GM12878 (cell line): ENCODE results near the gene EPHB1. TPM values are rescaled to one million over a fixed set of nuclear protein-coding genes. Genes with fewer than 3 reads are reported as not detected.

Experiments used
- ATAC-seq: fragments of 200-7000 bp; cut with Tn5 transposase; 3 replicates; pipeline ENCODE4 v1.9.1; 2020; ENCODE audit warnings: mild to moderate bottlenecking, moderate library complexity
- BruUV-seq: library from RNA; stranded (reverse); fragments of 400-500 nt; replicated peaks from 2 replicates; lab custom pipeline; 2021; lab: Mats Ljungman, UMichigan
- CTCF ChIA-PET: fragments of 300-600 bp; sonication (Branson Sonifier 250); formaldehyde crosslinking; extraction: SDS; loops from one replicate; lab custom pipeline; 2021; ENCODE audit warnings: inconsistent platforms; lab: Yijun Ruan, JAX
- POLR2A ChIA-PET: fragments of 350-600 bp; formaldehyde crosslinking; extraction: SDS; loops from one replicate; lab custom pipeline; 2021; ENCODE audit warnings: inconsistent platforms; lab: Charles Lee
- RAD21 ChIA-PET: fragments of 300-600 bp; sonication (Branson Sonifier 250); formaldehyde crosslinking; loops from one replicate; lab custom pipeline; 2023; ENCODE audit warnings: antibody characterized with exemption; ENCODE audit not compliant: unreplicated experiment; lab: Charles Lee
- SMC1A ChIA-PET: fragments of 300-600 bp; sonication (Branson Sonifier 250); formaldehyde crosslinking; loops from one replicate; lab custom pipeline; 2023; ENCODE audit not compliant: unreplicated experiment, uncharacterized antibody; lab: Charles Lee
- DNase-seq: peaks from one replicate; pipeline ENCODE4 v3.0.0-alpha.2; 2011; ENCODE audit warnings: low read depth, low spot score
- FAIRE-seq: peaks from 3 replicates; lab custom pipeline; 2011; peaks lifted over from hg19 to GRCh38; lab: Jason Lieb, UNC
- H2AFZ ChIP-seq: 2 replicates; pipeline ENCODE4 v1.6.0; 2011; ENCODE audit warnings: low read depth, low read length, control low read depth; ENCODE audit not compliant: control insufficient read depth
- H3K27ac ChIP-seq: 2 replicates; pipeline ENCODE4 v1.5.1; 2011; ENCODE audit warnings: control low read depth; ENCODE audit not compliant: control insufficient read depth, insufficient read depth
- H3K27me3 ChIP-seq, 2 experiments: replicated peaks in 1 of 2; 2 replicates each; pipeline versions ENCODE4 v1.6.0 to v1.6.1; 2011; ENCODE audit warnings: low read length in 1 of 2; ENCODE audit not compliant: control insufficient read depth in 2 of 2, insufficient read depth in 2 of 2
- H3K36me3 ChIP-seq, 2 experiments: 2 replicates each; pipeline ENCODE4 v1.5.1; 2011; ENCODE audit warnings: low read length in 1 of 2; ENCODE audit not compliant: control insufficient read depth in 2 of 2, insufficient read depth in 2 of 2
- H3K4me1 ChIP-seq: 2 replicates; pipeline ENCODE4 v1.6.1; 2011; ENCODE audit warnings: mild to moderate bottlenecking, low read length, moderate library complexity, mixed read lengths; ENCODE audit not compliant: control insufficient read depth, insufficient read depth
- H3K4me2 ChIP-seq: 2 replicates; pipeline ENCODE4 v1.6.0; 2011; ENCODE audit warnings: control low read depth; ENCODE audit not compliant: control insufficient read depth, insufficient read depth
- H3K4me3 ChIP-seq: fragments of 200-600 bp; sonication (generic); 2 replicates; pipeline ENCODE4 v1.5.1; 2016
- H3K79me2 ChIP-seq: 2 replicates; pipeline ENCODE4 v1.6.0; 2011; ENCODE audit warnings: low read length; ENCODE audit not compliant: control insufficient read depth, insufficient read depth
- H3K9ac ChIP-seq: 2 replicates; pipeline ENCODE4 v1.8.0; 2011; ENCODE audit warnings: low read length, control low read depth, mixed read lengths; ENCODE audit not compliant: control insufficient read depth, insufficient read depth
- H3K9me3 ChIP-seq: replicated peaks from 3 replicates; pipeline ENCODE4 v1.5.1; 2011; ENCODE audit warnings: mild to moderate bottlenecking, low read length; ENCODE audit not compliant: control insufficient read depth, insufficient read depth
- H4K20me1 ChIP-seq: 2 replicates; pipeline ENCODE4 v1.6.0; 2011; ENCODE audit not compliant: control insufficient read depth, insufficient read depth
- BRCA1 ChIP-seq: IDR thresholded peaks from 2 replicates; pipeline ENCODE4 v1.6.1; 2011; ENCODE audit warnings: low read depth, low read length, improper control_type of control experiment
- CHD2 ChIP-seq: IDR thresholded peaks from 2 replicates; pipeline ENCODE4 v1.6.1; 2011; ENCODE audit warnings: low read depth, low read length, improper control_type of control experiment, borderline replicate concordance
- E2F4 ChIP-seq: IDR thresholded peaks from 2 replicates; pipeline ENCODE4 v1.6.1; 2012; ENCODE audit warnings: low read depth, low read length, improper control_type of control experiment
- HDAC6 ChIP-seq: fragments of 200-600 bp; sonication (generic); IDR thresholded peaks from one replicate; pipeline ENCODE4 v1.8.0; 2017; ENCODE audit warnings: antibody characterized with exemption; ENCODE audit not compliant: unreplicated experiment
- IKZF1 ChIP-seq: fragments of 450-650 bp; conservative IDR thresholded peaks from 2 replicates; pipeline ENCODE4 v1.6.1; 2017; ENCODE audit warnings: antibody characterized with exemption, mild to moderate bottlenecking
- JUND ChIP-seq: IDR thresholded peaks from 2 replicates; pipeline ENCODE4 v1.6.1; 2012; ENCODE audit warnings: low read depth, mild to moderate bottlenecking, low read length, improper control_type of control experiment, moderate library complexity
- PAX8 ChIP-seq: fragments of 450-650 bp; IDR thresholded peaks from 2 replicates; pipeline ENCODE4 v1.6.1; 2017; ENCODE audit warnings: mild to moderate bottlenecking, moderate library complexity
- PBX3 ChIP-seq: IDR thresholded peaks from 2 replicates; pipeline ENCODE4 v1.6.1; 2011; ENCODE audit warnings: mild to moderate bottlenecking, low read depth, low read length, moderate library complexity; ENCODE audit not compliant: insufficient replicate concordance
- PML ChIP-seq: IDR thresholded peaks from 2 replicates; pipeline ENCODE4 v1.6.1; 2012; ENCODE audit warnings: low read length, inconsistent platforms
- RUNX3 ChIP-seq: IDR thresholded peaks from 2 replicates; pipeline ENCODE4 v1.6.1; 2012; ENCODE audit warnings: low read length, inconsistent platforms
- ZNF622 ChIP-seq: fragments of 450-650 bp; IDR thresholded peaks from 2 replicates; pipeline ENCODE4 v1.6.1; 2017; ENCODE audit warnings: mild to moderate bottlenecking, inconsistent platforms
- WGBS: methylation state at CpG from one replicate; pipeline ENCODE4 v1.1.6; 2016; ENCODE audit warnings: low lambda C conversion rate; ENCODE audit not compliant: insufficient replicate concordance, insufficient coverage; ENCODE audit errors: missing lambda C conversion rate; 5-methylcytosine and 5-hydroxymethylcytosine counted together
- in situ Hi-C: fragments of 300-500 bp; cut with MboI; formaldehyde crosslinking; loops from 9 replicates; pipeline ENCODE4 v1.14.3; 2018; ENCODE audit warnings: mixed read lengths
- intact Hi-C: fragments of 100-400 bp; cut with micrococcal nuclease; formaldehyde crosslinking; loops from one replicate; pipeline ENCODE4 v1.14.2; 2022; ENCODE audit not compliant: unreplicated experiment
- polyA plus RNA-seq, 11 experiments: library from polyadenylated mRNA; depleted of rRNA in 4 of 11; unstranded in 6 of 11; stranded (reverse) in 5 of 11; fragments of >200 nt; fragmentation: Nextera tagmentation in 4 of 11; fragmentation: Illumina TruSeq in 1 of 11; extraction: Ambion mirVana in 4 of 11; extraction: Trizol in 1 of 11; gene quantifications; 1 replicate in 1 of 11; 2 replicates in 10 of 11; pipeline versions ENCODE4 v1.2.1 to v1.2.3, GENCODE V29; 2011 to 2016; ENCODE audit warnings: inconsistent platforms in 2 of 11, missing spikeins in 2 of 11, low read depth in 1 of 11
- total RNA-seq, 4 experiments: library from RNA; depleted of rRNA in 3 of 4; stranded (reverse); fragments of >200 nt in 3 of 4; fragmentation: Illumina TruSeq in 1 of 4; extraction: Trizol in 1 of 4; gene quantifications; 2 replicates each; pipeline versions ENCODE4 v1.2.1 to v1.2.3, GENCODE V29; 2013 to 2021
- TF ChIP-seq, protein P1 (sequence below): IDR thresholded peaks from 2 replicates; pipeline ENCODE4 v1.6.1; 2012; ENCODE audit warnings: low read length, inconsistent platforms

Gene EPHB1
- total and polyA plus RNA-seq, 10 of the 15 experiments (the other 5 are each of a cell fraction or from before 2014, with no cell fraction given), result 0.33 to 23.8 (median 1.2) TPM

GRCh38 chr3:135034291-135034768 lies 239.3 kb downstream of the EPHB1 start:
- no peaks in the 10 kb centered on the region for H3K4me1 ChIP-seq
- ChIA-PET RAD21 (no interaction called here), POLR2A (interaction anchor here (0.5 kb wide), 1 partner anchor 1129 kb away, joined by 4 read pairs; no protein-coding TSS in a partner anchor), SMC1A (interaction anchor here (1.1 to 3.2 kb wide), 3 partner anchors 11 to 184 kb away, joined by 3 to 11 read pairs (median 7); no protein-coding TSS in a partner anchor), CTCF (interaction anchor here (0.7 kb wide), 1 partner anchor 76 kb away, joined by 3 read pairs; no protein-coding TSS in a partner anchor)
- no peak overlapping the region for H3K9ac ChIP-seq
- TF ChIP-seq ZNF622, result no peak
- TF ChIP-seq HDAC6, result no peak
- no peak for TF ChIP-seq PML
- no peaks in the 10 kb centered on the region; a peak in 1 of 4 replicates for H3K36me3 ChIP-seq
- no peaks in the 10 kb centered on the region for H3K27me3 ChIP-seq
- intact Hi-C loops, result no loop called here
- ATAC-seq (no peak), FAIRE-seq (no peak), DNase-seq (no peak)
- H4K20me1 ChIP-seq, result no peaks in the 10 kb centered on the region
- 0 out of 2 replicates have a peak overlapping the region, but pooled peaks have one; percentile 3 for H3K4me2 ChIP-seq
- no peak overlapping the region for H3K27ac ChIP-seq
- H3K79me2 ChIP-seq, result no peaks in the 10 kb centered on the region; the same call in 1 of the 2 replicates
- H2AFZ ChIP-seq, result no peak overlapping the region
- in situ Hi-C loops, result no loop called here
- no peak overlapping the region for H3K4me3 ChIP-seq
- no peaks in the 10 kb centered on the region for H3K9me3 ChIP-seq
- 18% methylated on average over 4 of the region's 4 CpGs for WGBS
- no TSS peak for BruUV-seq

GRCh38 chr3:135034891-135035440 lies 239.9 kb downstream of the EPHB1 start:
- 31% methylated on average over 6 of the region's 6 CpGs for WGBS
- H3K4me3 ChIP-seq, result no peak overlapping the region
- H3K9me3 ChIP-seq, result no peaks in the 10 kb centered on the region
- RAD21 ChIA-PET, result no interaction called here
- DNase-seq, result no peak
- POLR2A ChIA-PET, result no interaction called here
- H3K27ac ChIP-seq, result no peak overlapping the region
- no peak overlapping the region for H3K9ac ChIP-seq
- in situ Hi-C loops (no loop called here), intact Hi-C loops (no loop called here)
- no peaks in the 10 kb centered on the region; the same call in 1 of the 2 replicates for H3K79me2 ChIP-seq
- FAIRE-seq, result no peak
- no peaks in the 10 kb centered on the region; a peak in 1 of 4 replicates for H3K36me3 ChIP-seq
- CTCF ChIA-PET, result interaction anchor here (0.7 kb wide), 1 partner anchor 77 kb away, joined by 3 read pairs; no protein-coding TSS in a partner anchor
- H4K20me1 ChIP-seq, result no peaks in the 10 kb centered on the region
- SMC1A ChIA-PET, result interaction anchor here (1.3 to 3.2 kb wide), 2 partner anchors 11 to 36 kb away, joined by 3 to 11 read pairs; no protein-coding TSS in a partner anchor
- H3K27me3 ChIP-seq, result no peaks in the 10 kb centered on the region
- ATAC-seq, result no peak
- no peak overlapping the region for H3K4me2 ChIP-seq
- no peak overlapping the region for H2AFZ ChIP-seq
- no TSS peak for BruUV-seq
- H3K4me1 ChIP-seq, result no peaks in the 10 kb centered on the region
- no peak for TF ChIP-seq E2F4
- no peak for TF ChIP-seq PAX8
- no peak for TF ChIP-seq IKZF1
- TF ChIP-seq, protein P1, sequence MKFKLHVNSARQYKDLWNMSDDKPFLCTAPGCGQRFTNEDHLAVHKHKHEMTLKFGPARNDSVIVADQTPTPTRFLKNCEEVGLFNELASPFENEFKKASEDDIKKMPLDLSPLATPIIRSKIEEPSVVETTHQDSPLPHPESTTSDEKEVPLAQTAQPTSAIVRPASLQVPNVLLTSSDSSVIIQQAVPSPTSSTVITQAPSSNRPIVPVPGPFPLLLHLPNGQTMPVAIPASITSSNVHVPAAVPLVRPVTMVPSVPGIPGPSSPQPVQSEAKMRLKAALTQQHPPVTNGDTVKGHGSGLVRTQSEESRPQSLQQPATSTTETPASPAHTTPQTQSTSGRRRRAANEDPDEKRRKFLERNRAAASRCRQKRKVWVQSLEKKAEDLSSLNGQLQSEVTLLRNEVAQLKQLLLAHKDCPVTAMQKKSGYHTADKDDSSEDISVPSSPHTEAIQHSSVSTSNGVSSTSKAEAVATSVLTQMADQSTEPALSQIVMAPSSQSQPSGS, result no peak
- no peak for TF ChIP-seq RUNX3
- TF ChIP-seq PBX3, result no peak
- TF ChIP-seq JUND, result no peak
- no peak for TF ChIP-seq CHD2
- TF ChIP-seq BRCA1, result no peak
